ENCODE measurements around the gene SLC35G6.
"Not testable (repeated sequence)": the region's sequence is repeated elsewhere in the genome, so short reads cannot be mapped to it uniquely, and the experiment has no call there.

The SLC35G6 gene

DNA sequence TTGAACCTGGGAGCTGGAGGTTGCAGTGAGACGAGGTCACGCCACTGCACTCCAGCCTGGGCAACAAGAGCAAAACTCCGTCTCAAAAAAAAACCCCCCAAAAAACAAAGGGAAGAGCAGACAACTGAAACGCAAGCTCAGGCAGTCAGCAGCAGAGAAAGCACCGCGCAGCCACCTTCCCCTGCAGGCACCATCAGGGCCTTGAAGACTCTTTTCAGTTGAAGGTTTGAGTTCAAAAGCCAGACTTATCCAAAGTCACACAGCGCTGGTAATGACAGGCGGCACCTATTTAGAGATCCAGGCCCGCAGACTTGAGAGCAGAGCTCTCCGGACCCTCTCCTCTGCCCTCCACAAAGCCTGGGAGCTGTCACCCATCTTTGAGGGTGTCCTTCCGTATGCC is 13.0 kb upstream of the SLC35G6 start:
- Mint-ChIP-seq H3K4me3 (no peak overlapping the region), H3K36me3 (peaks cover 35% of the 10 kb centered on the region), H3K9me3 (no peaks in the 10 kb centered on the region), H3K27ac (no peak overlapping the region), H3K4me1 (peaks cover 39% of the 10 kb centered on the region), H3K27me3 (no peaks in the 10 kb centered on the region)
- ATAC-seq: no peak

DNA sequence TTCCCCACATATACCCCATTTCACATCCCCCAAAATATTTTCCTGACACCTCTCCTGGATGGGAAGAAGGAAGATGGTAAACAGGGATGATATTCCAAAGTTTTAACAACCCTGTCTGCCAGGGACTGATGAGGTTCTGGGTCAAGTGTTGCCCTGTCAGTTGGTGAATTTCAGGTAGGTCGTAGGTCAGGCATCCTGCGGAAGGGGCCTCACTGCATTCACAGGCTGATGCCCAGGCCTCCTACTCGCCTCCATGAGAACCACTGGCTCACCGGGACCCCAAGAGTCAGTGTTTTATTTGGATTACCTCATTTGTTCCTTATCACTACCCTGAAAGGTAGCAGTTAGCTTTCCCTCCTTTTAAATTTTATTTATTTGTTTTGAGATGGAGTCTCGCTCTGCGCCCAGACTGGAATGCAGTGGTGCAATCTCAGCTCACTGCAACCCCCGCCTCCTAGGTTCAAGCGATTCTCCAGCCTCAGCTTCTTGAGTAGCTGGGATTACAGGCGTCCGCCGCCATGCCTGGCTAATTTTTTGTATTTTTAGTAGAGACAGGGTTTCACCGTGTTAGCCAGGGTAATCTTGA is 12.3 kb upstream of the SLC35G6 start:
- Mint-ChIP-seq H3K4me3 (no peak overlapping the region), H3K4me1 (peaks cover 39% of the 10 kb centered on the region), H3K36me3 (peaks cover 29% of the 10 kb centered on the region), H3K27ac (no peak overlapping the region), H3K27me3 (no peaks in the 10 kb centered on the region), H3K9me3 (no peaks in the 10 kb centered on the region)
- ATAC-seq: no peak

DNA sequence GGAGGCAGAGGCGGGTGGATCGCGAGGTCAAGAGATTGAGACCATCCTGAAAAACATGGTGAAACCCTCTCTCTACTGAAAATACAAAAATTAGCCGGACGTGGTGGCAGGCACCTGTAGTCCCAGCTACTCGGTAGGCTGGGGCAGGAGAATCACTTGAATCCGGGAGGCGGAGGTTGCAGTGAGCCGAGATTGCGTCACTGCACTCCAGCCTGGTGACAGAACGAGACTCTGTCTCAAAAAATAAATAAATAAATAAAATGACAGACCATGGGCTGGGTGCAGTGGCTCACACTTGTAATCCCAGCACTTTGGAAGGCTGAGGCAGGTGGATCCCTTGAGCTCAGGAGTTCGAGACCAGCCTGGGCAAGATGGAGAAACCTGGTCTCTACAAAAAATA is 11.4 kb upstream of the SLC35G6 start:
- not testable (repeated sequence) for H3K9me3 Mint-ChIP-seq, H3K27me3 Mint-ChIP-seq, H3K4me3 Mint-ChIP-seq, ATAC-seq, H3K27ac Mint-ChIP-seq
- Mint-ChIP-seq H3K4me1 (peaks cover 39% of the 10 kb centered on the region), H3K36me3 (peaks cover 23% of the 10 kb centered on the region)

DNA sequence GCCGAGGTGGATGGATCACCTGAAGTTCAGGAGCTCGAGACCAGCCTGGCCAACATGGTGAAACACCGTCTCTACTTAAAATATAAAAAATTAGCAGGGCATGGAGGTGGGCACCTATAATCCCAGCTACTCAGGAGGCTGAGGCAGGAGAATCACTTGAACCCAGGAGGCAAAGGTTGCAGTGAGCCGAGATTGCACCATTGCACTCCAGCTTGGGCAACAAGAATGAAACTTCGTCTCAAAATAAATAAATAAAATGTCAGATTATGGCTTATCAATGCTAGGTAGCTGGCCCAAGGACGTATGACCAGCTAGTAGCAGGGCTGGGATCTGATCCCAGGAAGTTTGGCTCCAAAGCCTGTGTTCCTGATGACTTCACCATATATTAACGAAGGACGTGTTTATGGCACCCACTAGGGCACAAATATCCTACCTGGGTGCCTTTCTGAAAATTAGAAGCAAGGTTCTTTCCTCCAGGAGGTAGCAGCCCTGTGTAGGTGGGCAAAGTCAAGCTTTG is 10.7 kb upstream of the SLC35G6 start:
- H3K27me3 Mint-ChIP-seq, H3K4me3 Mint-ChIP-seq, H3K9me3 Mint-ChIP-seq, ATAC-seq, H3K27ac Mint-ChIP-seq: not testable (repeated sequence)
- Mint-ChIP-seq H3K4me1 (peaks cover 39% of the 10 kb centered on the region), H3K36me3 (peaks cover 21% of the 10 kb centered on the region)

DNA sequence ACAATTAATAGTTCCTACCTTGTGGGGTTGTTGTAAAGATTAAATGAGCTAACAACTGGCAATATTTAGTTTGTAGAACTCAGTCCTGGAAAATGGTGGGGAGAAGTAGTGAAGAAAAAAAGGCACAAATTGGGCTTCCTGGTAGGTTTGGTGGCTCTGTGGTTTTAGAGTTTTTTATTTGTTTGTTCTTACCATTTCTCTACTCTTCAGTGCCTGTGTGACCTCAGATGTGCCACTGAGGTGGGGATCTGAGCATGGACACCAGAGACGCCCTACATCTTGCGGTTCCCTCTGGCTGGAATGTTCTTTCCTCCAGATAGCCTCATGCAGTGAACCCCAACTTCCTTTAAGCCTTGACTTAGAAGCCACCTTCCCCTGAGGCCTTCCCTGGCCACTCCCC is 9.5 kb upstream of the SLC35G6 start:
- peaks cover 43% of the 10 kb centered on the region for H3K4me1 Mint-ChIP-seq
- no peaks in the 10 kb centered on the region for H3K27me3 Mint-ChIP-seq
- H3K27ac Mint-ChIP-seq: peak overlapping the region; percentile 57
- H3K36me3 Mint-ChIP-seq: peaks cover 14% of the 10 kb centered on the region
- H3K4me3 Mint-ChIP-seq: no peak overlapping the region
- ATAC-seq: no peak
- no peaks in the 10 kb centered on the region for H3K9me3 Mint-ChIP-seq

DNA sequence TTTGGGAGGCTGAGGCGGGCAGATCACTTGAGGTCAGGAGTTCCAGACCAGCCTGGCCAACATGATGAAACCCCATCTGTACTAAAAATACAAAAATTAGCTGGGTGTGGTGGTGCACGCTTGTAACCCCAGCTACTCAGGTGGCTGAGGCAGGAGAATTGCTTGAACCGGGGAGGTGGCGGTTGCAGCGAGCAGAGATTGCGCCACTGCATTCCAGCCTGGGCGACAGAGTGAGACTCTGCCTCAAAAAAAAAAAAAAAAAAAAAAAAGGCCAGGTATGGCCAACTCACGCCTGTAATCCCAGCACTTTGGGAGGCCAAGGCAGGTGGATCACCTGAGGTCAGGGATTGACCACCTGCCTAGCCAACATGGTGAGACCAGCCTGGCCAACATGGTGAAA is 6.5 kb upstream of the SLC35G6 start:
- H3K27me3 Mint-ChIP-seq, ATAC-seq, H3K36me3 Mint-ChIP-seq, H3K4me3 Mint-ChIP-seq, H3K9me3 Mint-ChIP-seq, H3K27ac Mint-ChIP-seq: not testable (repeated sequence)
- H3K4me1 Mint-ChIP-seq: peaks cover 42% of the 10 kb centered on the region

DNA sequence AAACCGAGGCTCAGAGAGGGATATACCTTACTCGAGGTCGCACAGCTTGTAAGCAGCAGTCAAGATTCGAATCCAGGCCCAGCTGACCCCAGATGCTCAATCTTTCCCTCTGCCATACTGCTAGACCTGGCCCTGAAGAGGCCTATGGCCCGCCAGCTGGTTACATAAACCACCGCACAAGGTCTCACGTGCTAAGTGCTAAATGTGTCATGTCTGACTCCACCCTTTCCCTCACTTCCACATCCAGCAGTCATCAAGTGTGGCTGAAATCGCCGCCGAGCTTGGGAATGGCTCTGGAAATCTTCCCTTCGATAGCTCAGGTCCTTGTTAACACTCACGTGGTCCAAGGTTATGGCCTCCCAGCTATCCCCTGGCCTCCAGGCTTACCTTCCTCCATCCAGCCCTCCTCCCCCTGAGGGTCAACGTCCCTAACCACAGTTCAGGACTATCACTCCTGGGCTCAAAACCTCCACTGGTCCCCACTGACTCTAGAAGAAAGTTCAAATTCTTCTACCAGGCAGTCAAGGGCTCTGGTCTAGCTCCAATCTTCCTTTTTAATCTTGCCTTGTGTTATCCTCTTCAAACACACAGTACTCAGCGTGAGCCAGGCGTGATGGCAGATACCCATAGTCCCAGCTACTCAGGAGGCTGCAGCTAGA is 5.4 kb upstream of the SLC35G6 start:
- Mint-ChIP-seq H3K27me3 (no peaks in the 10 kb centered on the region), H3K4me3 (no peak overlapping the region), H3K36me3 (peaks cover 5% of the 10 kb centered on the region), H3K9me3 (no peaks in the 10 kb centered on the region), H3K27ac (peak overlapping the region; percentile 16), H3K4me1 (peaks cover 49% of the 10 kb centered on the region)
- no peak for ATAC-seq

DNA sequence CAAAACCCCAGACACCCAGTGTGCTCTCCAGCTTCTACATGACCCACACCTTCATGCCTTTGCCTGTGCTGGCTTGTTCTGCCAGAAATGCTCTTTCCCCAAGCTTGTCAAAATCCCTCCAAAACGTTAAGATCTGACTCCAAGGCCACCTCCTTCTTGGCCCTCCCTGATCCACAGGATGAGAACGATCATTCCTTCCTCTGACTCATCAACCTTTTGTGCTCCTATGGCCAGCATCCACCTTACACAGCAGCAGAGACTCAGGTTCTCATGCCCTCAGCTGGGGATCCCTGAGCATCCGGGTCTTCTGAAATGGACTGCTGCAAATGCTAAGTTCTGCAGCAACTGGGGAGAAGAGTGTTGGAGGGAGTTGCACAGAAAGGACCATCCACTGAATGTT is 4.8 kb upstream of the SLC35G6 start:
- H3K27ac Mint-ChIP-seq: peak overlapping the region; percentile 16
- H3K36me3 Mint-ChIP-seq: peaks cover 5% of the 10 kb centered on the region
- H3K27me3 Mint-ChIP-seq: no peaks in the 10 kb centered on the region
- H3K4me1 Mint-ChIP-seq: peaks cover 53% of the 10 kb centered on the region
- H3K9me3 Mint-ChIP-seq: no peaks in the 10 kb centered on the region
- H3K4me3 Mint-ChIP-seq: no peak overlapping the region
- ATAC-seq: no peak

DNA sequence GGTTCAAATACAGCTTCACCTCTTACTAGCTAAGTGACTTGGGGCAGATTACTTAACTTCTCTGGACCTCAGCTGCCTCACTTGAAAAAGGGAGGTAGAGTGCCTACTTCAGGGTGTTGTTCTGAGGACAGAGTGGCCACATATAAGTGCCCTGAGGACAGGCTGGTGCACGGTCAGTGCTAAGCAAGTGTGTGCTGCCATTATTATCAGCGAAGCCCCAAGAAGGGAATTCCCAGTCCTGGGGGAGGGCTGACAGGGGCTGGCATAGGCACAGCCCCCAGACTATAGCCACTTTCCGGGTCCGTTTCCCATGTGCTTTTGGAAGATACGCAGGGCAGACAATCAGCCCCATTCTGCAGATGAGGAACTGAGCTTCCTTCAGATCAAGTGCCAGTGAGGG is 4.3 kb upstream of the SLC35G6 start:
- Mint-ChIP-seq H3K4me3 (no peak overlapping the region), H3K27ac (no peak overlapping the region), H3K9me3 (no peaks in the 10 kb centered on the region), H3K27me3 (no peaks in the 10 kb centered on the region), H3K36me3 (peaks cover 5% of the 10 kb centered on the region), H3K4me1 (peaks cover 53% of the 10 kb centered on the region)
- ATAC-seq: no peak

DNA sequence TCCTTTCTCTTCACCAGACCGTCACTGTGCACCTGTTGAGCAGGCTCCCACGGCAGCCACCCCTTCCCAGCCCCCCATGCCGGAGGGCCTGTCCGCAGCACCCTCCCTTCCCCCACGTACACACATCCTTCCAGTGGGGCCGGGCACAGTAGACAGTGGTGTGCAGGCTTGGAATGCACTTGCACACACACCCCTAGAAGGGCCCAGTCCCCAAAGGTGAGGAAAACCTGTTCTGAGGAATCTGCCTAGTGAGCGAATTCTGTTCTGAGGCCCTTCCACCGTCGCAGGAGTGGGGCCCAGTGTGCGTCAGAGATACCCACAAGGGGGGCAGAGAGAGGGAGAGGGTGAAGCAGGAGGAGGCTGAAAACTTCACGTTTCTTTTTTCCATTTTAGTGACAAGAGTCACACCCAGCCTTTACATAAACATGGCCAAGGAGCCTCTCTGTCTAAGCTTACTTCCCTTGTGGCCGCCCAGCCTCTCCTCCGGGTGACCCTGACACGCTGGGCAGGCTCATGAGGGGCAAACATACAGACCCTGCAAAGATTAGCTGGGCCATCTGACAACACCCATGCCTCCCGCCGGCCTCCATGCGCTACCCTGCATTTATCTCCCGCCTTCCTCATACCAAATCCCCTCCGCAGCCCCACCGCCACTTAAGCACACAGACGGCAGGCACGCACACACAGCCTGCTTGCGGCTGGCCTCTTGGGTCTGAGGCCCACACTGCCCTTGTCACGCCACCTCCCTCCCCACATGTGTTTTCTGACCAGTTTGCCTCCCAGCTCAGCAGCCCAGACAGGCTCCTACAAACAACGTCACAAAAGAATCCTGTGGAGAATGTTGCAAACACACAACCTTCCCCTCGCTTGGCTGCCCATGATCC is 3.6 kb upstream of the SLC35G6 start:
- ATAC-seq: no peak
- Mint-ChIP-seq H3K27ac (peak overlapping the region; percentile 100), H3K36me3 (peaks cover 5% of the 10 kb centered on the region)

DNA sequence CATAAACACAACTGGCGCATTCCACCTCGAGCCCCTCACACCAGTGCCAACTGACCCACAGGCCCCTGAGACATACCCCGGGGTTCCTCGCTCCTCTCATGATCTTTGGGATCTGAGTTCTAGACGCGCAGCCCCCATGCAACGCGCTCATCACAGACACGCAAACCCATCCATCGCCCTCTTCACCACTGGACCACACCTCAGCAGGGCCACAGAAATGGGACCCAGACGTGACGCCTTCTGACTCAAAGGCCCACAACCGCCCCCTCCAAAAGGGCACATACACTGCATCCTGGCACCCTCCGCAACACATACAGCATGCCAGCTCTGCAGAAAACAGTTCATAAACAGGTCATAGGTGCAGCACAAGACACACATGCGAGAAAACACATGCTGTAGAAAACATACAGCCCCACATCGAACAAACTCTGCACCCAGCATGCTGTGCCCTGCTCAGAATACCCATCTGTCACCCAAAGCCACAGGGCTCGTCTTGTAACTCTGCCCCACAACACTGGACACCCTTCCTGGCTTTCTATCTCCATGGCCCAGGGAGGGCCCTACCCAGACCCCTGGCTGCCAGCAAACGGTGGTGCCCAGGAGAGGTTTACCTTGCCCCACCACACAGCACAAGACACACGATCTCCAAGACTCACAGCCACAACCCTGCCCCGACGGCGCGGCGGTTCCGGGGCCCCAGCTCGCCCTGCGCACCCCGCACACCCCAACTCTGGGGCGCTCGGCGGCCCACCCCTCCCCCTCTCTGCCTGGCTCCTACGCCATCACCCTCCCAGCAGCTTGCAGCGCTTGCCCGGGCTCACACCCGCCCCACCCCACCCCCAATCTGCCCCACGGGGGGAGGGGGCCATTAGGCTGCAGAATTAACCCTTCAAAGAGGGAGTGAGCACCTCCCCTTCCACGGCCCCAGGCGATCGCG is 2.7 kb upstream of the SLC35G6 start:
- peak overlapping the region; percentile 100 for H3K27ac Mint-ChIP-seq
- no peaks in the 10 kb centered on the region for H3K9me3 Mint-ChIP-seq
- H3K4me1 Mint-ChIP-seq: peaks cover 65% of the 10 kb centered on the region
- peak overlapping the region; percentile 85 for H3K4me3 Mint-ChIP-seq
- peaks cover 5% of the 10 kb centered on the region for H3K36me3 Mint-ChIP-seq
- peak; percentile 42 for ATAC-seq
- H3K27me3 Mint-ChIP-seq: no peaks in the 10 kb centered on the region

More for the DNA sequence above, 3.6 kb upstream of the SLC35G6 start:
- Mint-ChIP-seq H3K4me1 (peaks cover 56% of the 10 kb centered on the region), H3K4me3 (peak overlapping the region; percentile 85), H3K9me3 (no peaks in the 10 kb centered on the region), H3K27me3 (no peaks in the 10 kb centered on the region)

DNA sequence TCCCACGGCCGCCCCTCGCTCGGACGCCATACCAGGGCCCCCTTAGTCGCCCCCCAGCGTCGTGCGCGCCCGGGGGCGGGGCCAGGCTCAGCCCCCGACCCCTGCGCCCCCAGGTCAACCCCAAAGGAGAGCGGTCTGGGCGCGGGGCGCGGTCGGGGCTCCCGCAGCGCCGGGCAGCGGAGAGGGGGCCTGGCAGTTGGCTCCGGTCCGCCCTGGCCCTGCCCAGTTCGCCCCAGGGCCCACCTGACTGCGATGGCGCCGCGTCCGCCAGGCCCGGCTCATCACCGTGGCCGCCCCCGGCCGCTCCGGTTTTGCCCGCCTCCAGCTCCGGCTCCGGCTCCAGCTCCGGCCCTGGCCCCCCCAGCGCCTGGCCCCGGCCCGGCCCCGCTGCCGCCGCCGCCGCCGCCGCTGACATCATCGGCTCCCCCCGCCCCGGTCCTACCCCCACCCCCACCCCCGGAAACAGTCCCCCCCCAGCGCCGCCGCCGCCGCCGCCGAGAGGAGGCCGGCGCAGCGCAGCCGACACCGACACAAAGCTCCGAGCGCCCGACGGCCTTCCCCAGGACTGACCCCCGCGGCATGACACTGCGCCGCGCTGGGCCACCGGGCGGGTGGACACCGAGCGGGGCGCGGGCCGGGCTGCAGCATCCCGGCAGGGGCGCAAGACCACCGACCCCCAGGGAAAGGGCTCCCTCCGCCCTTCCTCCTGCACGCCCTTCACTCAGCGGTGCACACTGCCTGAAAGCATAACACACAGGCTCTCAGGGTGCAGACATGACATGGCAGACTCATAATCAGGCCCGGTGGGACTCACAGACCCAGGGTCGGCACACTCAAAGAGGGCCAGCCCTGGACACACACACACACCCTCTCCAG is 1.8 kb upstream of the SLC35G6 start, which contains the start of gene ZBTB4:
Gene ZBTB4 (minus strand): TSS at position 419 of the 876 bp plus-strand sequence. CDS start 12,830 bp downstream, outside the sequence.
- Mint-ChIP-seq H3K9me3 (no peaks in the 10 kb centered on the region), H3K36me3 (peaks cover 5% of the 10 kb centered on the region), H3K27ac (peak within 1 kb of the TSS; percentile 100), H3K4me3 (peak within 1 kb of the TSS; percentile 85), H3K4me1 (peaks cover 66% of the 10 kb centered on the region), H3K27me3 (no peaks in the 10 kb centered on the region)
- peak; percentile 21 for ATAC-seq

DNA sequence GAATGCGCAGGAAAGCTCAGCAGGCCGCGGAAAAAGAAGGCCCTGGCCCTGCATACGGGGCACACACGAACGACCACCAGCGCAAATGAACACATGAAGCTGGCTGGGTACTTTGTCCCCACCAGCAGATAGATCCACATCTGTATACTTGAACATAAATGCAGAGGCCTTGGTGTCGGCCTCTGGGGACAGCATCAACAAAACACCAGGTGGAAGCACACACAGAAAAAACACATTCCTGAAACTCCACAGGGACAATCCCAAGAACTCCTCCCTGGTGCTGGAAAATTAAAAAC is 1.2 kb upstream of the SLC35G6 start:
- no peaks in the 10 kb centered on the region for H3K9me3 Mint-ChIP-seq
- H3K27me3 Mint-ChIP-seq: no peaks in the 10 kb centered on the region
- no peak for ATAC-seq
- peak overlapping the region; percentile 81 for H3K4me3 Mint-ChIP-seq
- H3K4me1 Mint-ChIP-seq: peaks cover 72% of the 10 kb centered on the region
- peak overlapping the region; percentile 100 for H3K27ac Mint-ChIP-seq
- H3K36me3 Mint-ChIP-seq: peaks cover 5% of the 10 kb centered on the region

All from stimulated activated memory B cell treated with anti-CD40 and anti-IgM and Interleukin-4, amounts not matched to agents 10 μg/mL and 1 μg/mL and 100 μg/mL, for 72 hours (primary cell).